Tibial artery (tissue), 4 donors: ENCODE data around the gene IRF2BPL.

Experiments
- DNase-seq, 2 donors: peaks; one replicate each; pipeline ENCODE4 v3.0.0-alpha.2; 2019
- H3K27ac ChIP-seq, 2 donors: fragments of 200-600 bp; sonication (generic) in 1 of 2; 1 replicate in 1 of 2; 2 replicates in 1 of 2; pipeline ENCODE4 v1.5.1; 2018 to 2019; ENCODE audit warnings: mild to moderate bottlenecking in 1 of 2
- H3K27me3 ChIP-seq, 2 donors: fragments of 200-600 bp; sonication (generic) in 1 of 2; one replicate each; pipeline versions ENCODE4 v1.5.1 to v1.6.0; 2016 to 2019
- H3K36me3 ChIP-seq, 3 donors: fragments of 200-600 bp; sonication (generic) in 2 of 3; one replicate each; pipeline ENCODE4 v1.5.1; 2016 to 2019; ENCODE audit warnings: mild to moderate bottlenecking in 2 of 3
- H3K4me1 ChIP-seq, 4 donors: fragments of 200-600 bp; sonication (generic) in 2 of 4; 1 replicate in 3 of 4; 2 replicates in 1 of 4; pipeline ENCODE4 v1.5.1; 2016 to 2019
- H3K4me3 ChIP-seq, 2 donors: fragments of 200-600 bp; sonication (generic) in 1 of 2; 1 replicate in 1 of 2; 2 replicates in 1 of 2; pipeline ENCODE4 v1.5.1; 2018 to 2019; ENCODE audit warnings: mild to moderate bottlenecking in 2 of 2
- H3K9me3 ChIP-seq, 3 donors: fragments of 200-600 bp; sonication (generic) in 1 of 3; one replicate each; pipeline ENCODE4 v1.5.1; 2016 to 2019
- CTCF ChIP-seq, 2 experiments: fragments of 200-600 bp in 1 of 2; fragments of 450-650 bp in 1 of 2; IDR thresholded peaks; one replicate each; pipeline ENCODE4 v1.5.1; 2017 to 2019; ENCODE audit warnings: antibody characterized with exemption in 2 of 2, mild to moderate bottlenecking in 1 of 2, moderate library complexity in 1 of 2
- intact Hi-C: fragments of 100-400 bp; cut with DNase I; formaldehyde crosslinking; loops from one replicate; pipeline ENCODE4 v1.15.0; 2023; ENCODE audit warnings: low total_unique reads

Gene IRF2BPL

GRCh38 chr14:77065851-77066577 lies 37.5 kb upstream of the IRF2BPL start:
- Histone ChIP-seq H3K9me3 (no peaks in the 10 kb centered on the region), H3K4me1 (peaks cover 0 to 18% (median 6%) of the 10 kb centered on the region in 4 donors), H3K4me3 (no peak overlapping the region), H3K27me3 (no peaks in the 10 kb centered on the region), H3K27ac (no peak overlapping the region), H3K36me3 (no peaks in the 10 kb centered on the region)
- DNase-seq: no peak
- intact Hi-C loops: no loop called here
- no peak for TF ChIP-seq CTCF (IDR thresholded peaks at IDR 0.05)

GRCh38 chr14:77064521-77065178 lies 36.1 kb upstream of the IRF2BPL start:
- H3K27me3 ChIP-seq: no peaks in the 10 kb centered on the region
- H3K36me3 ChIP-seq: no peaks in the 10 kb centered on the region
- no peak overlapping the region for H3K27ac ChIP-seq
- H3K4me3 ChIP-seq: no peak overlapping the region
- intact Hi-C loops: no loop called here
- no peak for TF ChIP-seq CTCF (IDR thresholded peaks at IDR 0.05)
- DNase-seq: no peak
- H3K4me1 ChIP-seq: peaks cover 0 to 10% (median 3%) of the 10 kb centered on the region in 4 donors
- no peaks in the 10 kb centered on the region for H3K9me3 ChIP-seq

GRCh38 chr14:77063571-77064171 lies 35.2 kb upstream of the IRF2BPL start:
- Histone ChIP-seq H3K4me3 (no peak overlapping the region), H3K27ac (no peak overlapping the region), H3K36me3 (no peaks in the 10 kb centered on the region), H3K9me3 (no peaks in the 10 kb centered on the region), H3K27me3 (no peaks in the 10 kb centered on the region), H3K4me1 (peaks cover 0 to 8% (median 3%) of the 10 kb centered on the region in 4 donors)
- intact Hi-C loops: no loop called here
- TF ChIP-seq CTCF (IDR thresholded peaks at IDR 0.05): no peak
- peak in 1 of 2 donors; percentile 45 for DNase-seq

GRCh38 chr14:77062261-77062660 lies 33.8 kb upstream of the IRF2BPL start:
- no peak overlapping the region for H3K4me3 ChIP-seq
- peak in 1 of 2 donors; percentile 51 for DNase-seq
- H3K27ac ChIP-seq: no peak overlapping the region
- H3K36me3 ChIP-seq: no peaks in the 10 kb centered on the region
- H3K27me3 ChIP-seq: no peaks in the 10 kb centered on the region
- H3K4me1 ChIP-seq: no peaks in the 10 kb centered on the region
- no peaks in the 10 kb centered on the region for H3K9me3 ChIP-seq
- intact Hi-C loops: no loop called here
- no peak for TF ChIP-seq CTCF (IDR thresholded peaks at IDR 0.05)

GRCh38 chr14:77061630-77062257 lies 33.2 kb upstream of the IRF2BPL start:
- Histone ChIP-seq H3K4me1 (no peaks in the 10 kb centered on the region), H3K27me3 (no peaks in the 10 kb centered on the region), H3K27ac (no peak overlapping the region), H3K4me3 (no peak overlapping the region), H3K36me3 (no peaks in the 10 kb centered on the region), H3K9me3 (no peaks in the 10 kb centered on the region)
- intact Hi-C loops: no loop called here
- no peak for TF ChIP-seq CTCF (IDR thresholded peaks at IDR 0.05)
- peak in 1 of 2 donors; percentile 59 for DNase-seq
